Measurements from ENCODE around the gene AVEN. TPM values are rescaled to one million over a fixed set of nuclear protein-coding genes. Genes with fewer than 3 reads are reported as not detected.

Gene AVEN
- total and polyA plus RNA-seq, 2 experiments from 2014 or later = 7.7 to 10.3 TPM

DNA sequence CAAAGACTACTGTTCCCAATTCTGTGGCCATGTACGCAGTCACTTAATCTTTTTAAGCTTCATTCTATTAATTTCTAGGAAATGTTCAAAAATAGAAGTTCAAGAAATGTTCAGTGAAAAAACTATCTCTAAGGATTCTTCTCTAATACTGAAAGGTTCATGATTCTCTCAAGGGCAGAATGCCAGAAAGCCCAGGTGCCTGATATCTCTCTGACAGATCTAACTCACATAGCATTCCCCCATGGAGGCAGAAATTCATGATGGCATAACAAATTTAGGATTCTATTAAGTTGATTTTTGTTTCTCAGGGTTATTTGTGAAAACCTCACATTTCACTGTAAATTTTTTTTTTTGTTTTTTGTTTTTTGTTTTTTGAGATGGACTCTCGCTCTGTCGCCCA, 53.3 kb downstream of the AVEN start:
- no peak overlapping the region for H3K4me3 ChIP-seq
- peaks cover 6% of the 10 kb centered on the region; the same call in 2 of the 3 replicates for H3K4me1 Mint-ChIP-seq
- no peaks in the 10 kb centered on the region for H3F3A ChIP-seq (replicated peaks; ENCODE audit: low read depth)
- DNase-seq (ENCODE audit: low spot score) (no peak), ATAC-seq (no peak)
- H3K79me2 ChIP-seq (replicated peaks; ENCODE audit: insufficient read depth) = no peaks in the 10 kb centered on the region
- no peaks in the 10 kb centered on the region for H3K36me3 ChIP-seq (ENCODE audit: insufficient read depth)
- H4K20me1 ChIP-seq (replicated peaks; ENCODE audit: insufficient read depth) = no peaks in the 10 kb centered on the region
- no peak overlapping the region for H3K27ac Mint-ChIP-seq
- no peaks in the 10 kb centered on the region for H3K27me3 ChIP-seq (ENCODE audit: insufficient read depth)
- H3K27ac ChIP-seq (ENCODE audit: low read depth) = no peak overlapping the region
- H3K4me3 Mint-ChIP-seq = no peak overlapping the region
- no peaks in the 10 kb centered on the region for H3K27me3 Mint-ChIP-seq (ENCODE audit: insufficient read depth, low read depth, poor library complexity)
- peaks cover 3% of the 10 kb centered on the region; the same call in 1 of the 2 replicates for H3K4me1 ChIP-seq (ENCODE audit: insufficient read depth)
- TF ChIP-seq JUNB (IDR thresholded peaks at IDR 0.05; ENCODE audit: unreplicated experiment) (no peak), ZNF114 (CRISPR knock-in tag; IDR thresholded peaks at IDR 0.05) (no peak), CREB1 (CRISPR knock-in tag; IDR thresholded peaks at IDR 0.05; ENCODE audit: low read depth) (no peak), STAT1 (IDR thresholded peaks at IDR 0.05; ENCODE audit: unreplicated experiment) (no peak), NANOG (IDR thresholded peaks at IDR 0.05; ENCODE audit: borderline replicate concordance) (no peak), POLR2AphosphoS5 (IDR thresholded peaks at IDR 0.05; ENCODE audit: low read depth) (no peak)
- no peak overlapping the region for H3K4me2 ChIP-seq
- H3K9me2 ChIP-seq (ENCODE audit: insufficient read depth) = no peaks in the 10 kb centered on the region
- H3K9me3 Mint-ChIP-seq = no peaks in the 10 kb centered on the region
- no peak overlapping the region for H2AFZ ChIP-seq
- no peaks in the 10 kb centered on the region for H3K36me3 Mint-ChIP-seq (ENCODE audit: low read depth)

DNA sequence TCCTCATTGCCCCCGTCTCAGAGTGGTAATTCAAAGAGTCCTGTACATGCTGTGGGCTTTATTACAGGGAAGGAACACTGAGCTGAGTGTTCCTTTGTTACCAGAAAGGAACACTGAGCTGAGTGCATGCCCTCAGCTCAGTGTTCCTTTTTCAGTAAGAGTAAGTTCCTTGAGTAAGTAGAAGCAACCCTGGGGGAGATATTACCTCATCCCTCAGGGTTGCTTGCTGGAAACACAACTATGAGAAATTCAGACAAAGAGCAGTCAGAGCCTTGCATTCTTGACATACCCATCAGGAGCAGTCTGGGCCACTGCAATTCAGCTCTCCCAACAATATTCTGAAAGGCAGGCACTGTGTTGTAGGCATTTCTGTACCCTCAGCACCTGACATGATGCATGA, 53.7 kb downstream of the AVEN start:
- Histone ChIP-seq H3K9me2 (ENCODE audit: insufficient read depth) (no peaks in the 10 kb centered on the region), H3K36me3 (ENCODE audit: insufficient read depth) (no peaks in the 10 kb centered on the region), H3K4me2 (no peak overlapping the region), H3K4me3 (no peak overlapping the region), H3F3A (replicated peaks; ENCODE audit: low read depth) (no peaks in the 10 kb centered on the region), H3K4me1 (ENCODE audit: insufficient read depth) (peaks cover 3% of the 10 kb centered on the region; the same call in 1 of the 2 replicates), H2AFZ (no peak overlapping the region), H3K79me2 (replicated peaks; ENCODE audit: insufficient read depth) (no peaks in the 10 kb centered on the region), H4K20me1 (replicated peaks; ENCODE audit: insufficient read depth) (no peaks in the 10 kb centered on the region), H3K27me3 (ENCODE audit: insufficient read depth) (no peaks in the 10 kb centered on the region), H3K27ac (ENCODE audit: low read depth) (no peak overlapping the region)
- Mint-ChIP-seq H3K4me1 (peaks cover 6% of the 10 kb centered on the region; the same call in 2 of the 3 replicates), H3K9me3 (no peaks in the 10 kb centered on the region), H3K27me3 (ENCODE audit: insufficient read depth, low read depth, poor library complexity) (no peaks in the 10 kb centered on the region), H3K27ac (no peak overlapping the region), H3K4me3 (no peak overlapping the region), H3K36me3 (ENCODE audit: low read depth) (no peaks in the 10 kb centered on the region)
- TF ChIP-seq EZH2phosphoT487 (IDR thresholded peaks at IDR 0.05; ENCODE audit: unreplicated experiment) (no peak), CREB1 (CRISPR knock-in tag; IDR thresholded peaks at IDR 0.05; ENCODE audit: low read depth) (no peak), EZH2 (IDR thresholded peaks at IDR 0.05; ENCODE audit: low read depth, unreplicated experiment) (no peak)
- TF ChIP-seq, protein P1, sequence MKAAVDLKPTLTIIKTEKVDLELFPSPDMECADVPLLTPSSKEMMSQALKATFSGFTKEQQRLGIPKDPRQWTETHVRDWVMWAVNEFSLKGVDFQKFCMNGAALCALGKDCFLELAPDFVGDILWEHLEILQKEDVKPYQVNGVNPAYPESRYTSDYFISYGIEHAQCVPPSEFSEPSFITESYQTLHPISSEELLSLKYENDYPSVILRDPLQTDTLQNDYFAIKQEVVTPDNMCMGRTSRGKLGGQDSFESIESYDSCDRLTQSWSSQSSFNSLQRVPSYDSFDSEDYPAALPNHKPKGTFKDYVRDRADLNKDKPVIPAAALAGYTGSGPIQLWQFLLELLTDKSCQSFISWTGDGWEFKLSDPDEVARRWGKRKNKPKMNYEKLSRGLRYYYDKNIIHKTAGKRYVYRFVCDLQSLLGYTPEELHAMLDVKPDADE (IDR thresholded peaks at IDR 0.05) = no peak
- TF ChIP-seq, protein P2, sequence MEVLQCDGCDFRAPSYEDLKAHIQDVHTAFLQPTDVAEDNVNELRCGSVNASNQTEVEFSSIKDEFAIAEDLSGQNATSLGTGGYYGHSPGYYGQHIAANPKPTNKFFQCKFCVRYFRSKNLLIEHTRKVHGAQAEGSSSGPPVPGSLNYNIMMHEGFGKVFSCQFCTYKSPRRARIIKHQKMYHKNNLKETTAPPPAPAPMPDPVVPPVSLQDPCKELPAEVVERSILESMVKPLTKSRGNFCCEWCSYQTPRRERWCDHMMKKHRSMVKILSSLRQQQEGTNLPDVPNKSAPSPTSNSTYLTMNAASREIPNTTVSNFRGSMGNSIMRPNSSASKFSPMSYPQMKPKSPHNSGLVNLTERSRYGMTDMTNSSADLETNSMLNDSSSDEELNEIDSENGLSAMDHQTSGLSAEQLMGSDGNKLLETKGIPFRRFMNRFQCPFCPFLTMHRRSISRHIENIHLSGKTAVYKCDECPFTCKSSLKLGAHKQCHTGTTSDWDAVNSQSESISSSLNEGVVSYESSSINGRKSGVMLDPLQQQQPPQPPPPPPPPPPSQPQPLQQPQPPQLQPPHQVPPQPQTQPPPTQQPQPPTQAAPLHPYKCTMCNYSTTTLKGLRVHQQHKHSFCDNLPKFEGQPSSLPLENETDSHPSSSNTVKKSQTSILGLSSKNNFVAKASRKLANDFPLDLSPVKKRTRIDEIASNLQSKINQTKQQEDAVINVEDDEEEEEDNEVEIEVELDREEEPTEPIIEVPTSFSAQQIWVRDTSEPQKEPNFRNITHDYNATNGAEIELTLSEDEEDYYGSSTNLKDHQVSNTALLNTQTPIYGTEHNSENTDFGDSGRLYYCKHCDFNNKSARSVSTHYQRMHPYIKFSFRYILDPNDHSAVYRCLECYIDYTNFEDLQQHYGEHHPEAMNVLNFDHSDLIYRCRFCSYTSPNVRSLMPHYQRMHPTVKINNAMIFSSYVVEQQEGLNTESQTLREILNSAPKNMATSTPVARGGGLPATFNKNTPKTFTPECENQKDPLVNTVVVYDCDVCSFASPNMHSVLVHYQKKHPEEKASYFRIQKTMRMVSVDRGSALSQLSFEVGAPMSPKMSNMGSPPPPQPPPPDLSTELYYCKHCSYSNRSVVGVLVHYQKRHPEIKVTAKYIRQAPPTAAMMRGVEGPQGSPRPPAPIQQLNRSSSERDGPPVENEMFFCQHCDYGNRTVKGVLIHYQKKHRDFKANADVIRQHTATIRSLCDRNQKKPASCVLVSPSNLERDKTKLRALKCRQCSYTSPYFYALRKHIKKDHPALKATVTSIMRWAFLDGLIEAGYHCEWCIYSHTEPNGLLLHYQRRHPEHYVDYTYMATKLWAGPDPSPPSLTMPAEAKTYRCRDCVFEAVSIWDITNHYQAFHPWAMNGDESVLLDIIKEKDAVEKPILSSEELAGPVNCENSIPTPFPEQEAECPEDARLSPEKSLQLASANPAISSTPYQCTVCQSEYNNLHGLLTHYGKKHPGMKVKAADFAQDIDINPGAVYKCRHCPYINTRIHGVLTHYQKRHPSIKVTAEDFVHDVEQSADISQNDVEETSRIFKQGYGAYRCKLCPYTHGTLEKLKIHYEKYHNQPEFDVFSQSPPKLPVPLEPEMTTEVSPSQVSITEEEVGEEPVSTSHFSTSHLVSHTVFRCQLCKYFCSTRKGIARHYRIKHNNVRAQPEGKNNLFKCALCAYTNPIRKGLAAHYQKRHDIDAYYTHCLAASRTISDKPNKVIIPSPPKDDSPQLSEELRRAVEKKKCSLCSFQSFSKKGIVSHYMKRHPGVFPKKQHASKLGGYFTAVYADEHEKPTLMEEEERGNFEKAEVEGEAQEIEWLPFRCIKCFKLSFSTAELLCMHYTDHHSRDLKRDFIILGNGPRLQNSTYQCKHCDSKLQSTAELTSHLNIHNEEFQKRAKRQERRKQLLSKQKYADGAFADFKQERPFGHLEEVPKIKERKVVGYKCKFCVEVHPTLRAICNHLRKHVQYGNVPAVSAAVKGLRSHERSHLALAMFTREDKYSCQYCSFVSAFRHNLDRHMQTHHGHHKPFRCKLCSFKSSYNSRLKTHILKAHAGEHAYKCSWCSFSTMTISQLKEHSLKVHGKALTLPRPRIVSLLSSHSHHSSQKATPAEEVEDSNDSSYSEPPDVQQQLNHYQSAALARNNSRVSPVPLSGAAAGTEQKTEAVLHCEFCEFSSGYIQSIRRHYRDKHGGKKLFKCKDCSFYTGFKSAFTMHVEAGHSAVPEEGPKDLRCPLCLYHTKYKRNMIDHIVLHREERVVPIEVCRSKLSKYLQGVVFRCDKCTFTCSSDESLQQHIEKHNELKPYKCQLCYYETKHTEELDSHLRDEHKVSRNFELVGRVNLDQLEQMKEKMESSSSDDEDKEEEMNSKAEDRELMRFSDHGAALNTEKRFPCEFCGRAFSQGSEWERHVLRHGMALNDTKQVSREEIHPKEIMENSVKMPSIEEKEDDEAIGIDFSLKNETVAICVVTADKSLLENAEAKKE (CRISPR knock-in tag; IDR thresholded peaks at IDR 0.05) = no peak
- ATAC-seq (peak; percentile 57), DNase-seq (ENCODE audit: low spot score) (peak; percentile 56)

All from GM23338 (cell line).